GM18909 (cell line): ENCODE results near the gene CNTNAP2.
"Not testable (repeated sequence)": the region's sequence is repeated elsewhere in the genome, so short reads cannot be mapped to it uniquely, and the experiment has no call there.

Source experiments
- ATAC-seq: cut with Tn5 transposase; IDR thresholded peaks from one replicate; pipeline ENCODE4 v1.9.1; 2021; ENCODE audit warnings: mild to moderate bottlenecking; ENCODE audit not compliant: unreplicated experiment, poor library complexity

The CNTNAP2 gene

DNA sequence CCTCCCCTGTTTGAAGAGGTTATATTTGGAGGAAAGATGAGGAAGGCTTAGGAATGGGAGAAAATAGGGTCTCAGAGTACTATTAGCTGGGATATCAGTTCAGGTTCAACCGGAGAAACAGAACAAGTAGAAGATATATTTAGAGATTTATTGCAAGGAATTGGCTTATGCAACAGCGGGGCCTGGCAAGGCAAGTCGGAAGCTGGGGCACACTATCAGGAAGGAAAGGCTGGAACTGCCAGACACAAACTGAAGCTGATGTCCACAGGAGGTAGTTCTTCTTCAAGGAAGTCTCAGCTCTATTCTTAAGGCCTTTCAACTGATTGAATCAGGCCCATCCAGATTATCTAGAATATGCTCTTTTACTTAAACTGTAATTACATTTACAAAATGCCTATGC lies 1534.4 kb downstream of the CNTNAP2 start:
- no peak for ATAC-seq

DNA sequence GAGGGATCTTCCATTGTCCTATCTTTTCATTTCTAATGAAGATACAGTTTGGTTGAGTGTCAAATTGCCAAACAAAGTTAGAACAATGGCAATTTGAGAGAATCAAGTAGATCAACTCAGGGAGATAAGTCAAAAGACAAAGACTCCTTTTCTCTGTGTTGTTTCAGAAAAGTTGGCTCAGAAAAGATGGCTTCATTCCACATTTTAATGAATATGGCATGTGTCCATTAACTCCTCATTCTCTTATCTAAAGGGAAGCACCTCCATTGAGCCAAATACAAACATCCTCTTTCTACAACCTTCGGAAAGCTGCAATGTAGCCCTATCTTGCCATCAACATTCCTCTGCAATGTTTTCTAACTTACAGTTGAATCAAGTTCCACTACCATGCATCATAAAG lies 1535.0 kb downstream of the CNTNAP2 start:
- no peak for ATAC-seq

DNA sequence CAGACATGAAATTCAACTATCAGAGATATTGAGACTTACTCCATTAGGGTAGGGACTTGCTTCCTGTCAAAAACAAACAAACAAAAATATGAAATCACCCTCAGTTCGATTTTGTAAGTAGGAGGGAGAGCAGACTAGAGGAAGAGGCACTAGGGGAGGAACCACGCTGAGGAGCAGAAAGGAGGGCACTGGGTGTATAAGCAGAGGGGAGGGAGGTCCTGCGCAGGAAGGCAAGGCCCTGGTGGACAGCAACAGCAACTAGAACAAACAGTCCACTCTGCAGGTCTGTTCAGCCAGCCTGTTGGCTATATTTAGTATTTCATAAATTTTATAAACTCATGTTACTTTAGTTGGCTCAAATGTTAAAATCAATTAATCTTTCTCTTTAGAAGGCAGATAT lies 1536.9 kb downstream of the CNTNAP2 start:
- no peak for ATAC-seq

DNA sequence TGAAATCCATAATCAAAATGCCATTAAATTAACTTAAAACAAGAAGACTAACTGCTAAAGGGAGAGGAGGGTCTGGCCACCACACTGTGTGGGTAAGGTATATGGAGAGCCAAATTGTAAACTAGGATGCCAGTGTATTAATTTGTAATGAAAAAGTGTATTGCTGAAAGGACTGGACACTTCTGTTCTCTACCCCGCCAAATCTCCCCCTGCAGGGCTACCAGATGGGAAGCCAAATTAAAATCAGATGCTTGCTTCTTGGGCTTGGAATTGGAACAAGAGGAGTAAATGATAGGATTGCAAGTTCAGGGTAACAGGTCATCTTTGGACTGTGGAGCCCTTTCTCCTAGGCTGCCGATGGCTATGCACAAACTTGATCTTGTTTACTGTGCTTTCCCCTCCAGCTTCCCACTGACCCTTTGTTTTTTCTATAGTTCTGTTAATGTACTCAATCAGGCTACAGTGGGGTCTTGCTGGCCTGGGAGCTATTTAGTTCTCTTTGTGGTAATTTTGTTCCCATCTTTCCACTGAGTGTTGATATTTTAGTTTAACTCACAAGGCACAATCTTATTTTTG lies 1541.9 kb downstream of the CNTNAP2 start:
- ATAC-seq: no peak

DNA sequence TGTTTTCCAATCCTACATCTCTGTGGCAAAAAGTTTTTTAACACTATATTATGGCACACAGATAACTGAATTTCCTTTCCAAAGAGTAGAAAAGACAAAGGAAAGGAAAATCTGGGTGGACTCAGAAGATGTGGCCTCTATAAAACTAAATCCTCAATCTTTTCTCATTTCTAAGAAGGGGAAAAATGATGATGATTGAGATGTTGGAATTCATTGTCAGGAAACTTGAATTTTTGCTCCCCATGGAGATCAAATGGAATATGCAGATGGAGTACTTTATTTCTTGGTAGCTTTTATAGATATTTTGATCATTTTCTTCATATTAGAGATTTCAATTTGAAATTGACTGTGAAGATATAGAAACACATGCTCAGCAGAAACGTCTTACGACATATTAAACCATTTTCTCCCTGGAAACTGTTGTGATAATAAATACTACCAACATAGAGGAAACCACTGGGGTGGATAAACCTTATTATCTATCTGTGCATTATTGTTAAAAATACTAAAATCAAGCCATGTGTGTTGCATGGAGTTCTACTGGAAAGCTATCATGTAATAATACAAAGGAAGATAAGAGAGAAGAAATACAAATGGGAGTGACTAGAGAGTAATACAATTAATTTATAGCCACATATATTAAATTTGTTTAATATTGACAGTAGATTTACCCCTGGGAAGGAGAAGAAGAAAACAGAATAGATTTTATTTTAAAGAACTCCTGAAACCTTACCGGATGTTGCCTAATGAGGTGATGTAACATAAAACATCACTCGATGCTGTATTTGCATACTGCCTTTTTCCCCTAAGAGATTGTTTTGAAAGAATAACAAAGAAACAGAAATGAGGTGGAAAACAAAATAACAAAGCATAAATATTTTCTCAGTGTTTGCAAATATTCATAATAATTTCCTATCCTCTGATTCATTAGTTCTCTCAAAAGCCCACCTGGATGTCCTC lies 1542.7 kb downstream of the CNTNAP2 start:
- ATAC-seq: no peak

DNA sequence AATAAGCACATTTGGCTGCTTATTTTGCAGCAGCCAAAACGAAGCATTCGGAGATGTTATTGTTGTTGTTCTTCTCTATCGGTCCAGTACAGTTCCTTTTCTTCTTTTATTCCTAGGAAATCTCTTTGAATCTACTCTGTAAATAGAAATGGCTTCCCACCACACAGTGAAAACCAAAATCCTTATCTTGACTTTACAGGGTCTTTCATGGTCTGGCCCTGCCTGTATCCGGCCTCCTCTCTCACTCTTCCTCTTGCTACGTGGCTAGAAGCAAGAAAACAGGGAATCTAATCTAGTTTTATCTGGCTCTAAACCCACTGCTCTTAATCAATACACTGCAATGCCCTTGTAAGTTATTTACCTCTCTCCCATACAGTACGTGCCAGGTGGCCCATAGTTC lies 1547.9 kb downstream of the CNTNAP2 start:
- ATAC-seq: no peak

DNA sequence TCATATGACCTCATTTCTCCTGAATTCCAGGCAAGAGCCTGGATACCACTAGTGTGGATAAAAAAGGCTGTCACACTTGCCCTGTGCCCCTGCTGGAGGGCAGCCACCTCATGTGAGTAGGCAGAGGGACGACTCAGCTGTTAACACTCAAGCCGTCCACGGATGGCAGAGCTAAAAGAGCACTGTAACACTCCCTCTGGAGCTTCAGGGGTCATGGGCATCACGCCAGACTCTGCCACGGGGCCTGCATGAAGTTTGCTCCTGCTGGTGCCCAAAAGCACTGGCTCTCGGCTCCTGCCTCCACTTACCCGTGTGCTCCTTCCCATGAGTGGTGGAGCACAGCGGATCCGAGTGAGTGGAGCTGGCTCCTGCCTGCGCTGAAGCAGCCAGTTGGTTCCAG lies 1554.2 kb downstream of the CNTNAP2 start:
- no peak for ATAC-seq

DNA sequence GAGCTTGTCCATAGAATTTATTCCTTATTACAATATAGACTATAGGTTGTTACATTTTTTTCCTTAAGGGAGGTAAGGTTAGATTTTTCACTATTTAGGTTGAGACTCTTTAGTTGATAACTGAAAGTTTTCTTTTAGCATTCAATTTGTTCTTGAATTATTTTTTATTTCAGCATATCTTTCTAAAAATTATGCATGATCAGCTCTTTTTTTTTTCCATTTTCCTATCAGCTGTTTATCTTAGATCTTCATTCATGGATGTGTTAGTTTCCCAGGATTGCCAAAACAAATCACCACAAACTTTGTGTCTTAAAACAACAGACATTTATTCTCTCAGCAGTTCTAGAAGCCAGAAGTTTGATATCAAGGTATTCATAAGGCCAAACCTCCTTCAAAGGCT lies 1558.1 kb downstream of the CNTNAP2 start:
- ATAC-seq: no peak

DNA sequence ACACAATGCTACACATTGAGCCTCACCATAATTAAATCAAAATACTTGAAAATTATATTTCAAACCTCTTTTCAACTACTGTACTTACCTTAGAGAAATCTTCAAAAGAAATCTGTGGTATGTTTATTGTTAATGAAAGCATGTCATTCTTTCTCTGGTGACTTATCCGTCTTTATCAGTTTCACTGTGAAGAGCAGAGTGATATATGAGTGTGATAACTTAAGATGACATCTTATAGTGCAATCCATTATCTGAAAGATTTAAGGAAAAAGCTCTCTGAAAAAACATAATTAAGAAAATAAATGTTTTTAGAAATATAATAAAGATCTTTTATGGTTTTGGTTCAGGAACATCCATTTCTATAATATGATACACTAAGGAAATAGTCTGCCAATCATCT lies 1562.3 kb downstream of the CNTNAP2 start:
- ATAC-seq: no peak

DNA sequence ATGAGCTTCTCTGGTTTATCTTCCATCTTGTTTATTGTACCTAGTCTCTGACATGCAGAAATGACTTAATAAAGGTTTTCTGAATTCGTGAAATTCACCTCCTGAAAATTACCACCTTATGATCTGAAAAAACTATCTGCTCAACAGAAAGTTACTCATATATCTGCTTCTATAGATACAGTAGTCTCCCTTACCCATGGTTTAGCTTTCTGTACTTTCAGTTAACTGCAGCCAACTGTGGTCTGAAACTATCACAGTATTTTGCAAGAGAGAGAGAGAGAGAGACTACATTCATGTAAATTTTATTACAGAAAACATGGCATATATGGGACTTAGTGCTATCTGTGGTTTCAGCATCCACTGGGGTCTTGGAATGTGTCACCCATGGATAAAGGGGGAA lies 1564.9 kb downstream of the CNTNAP2 start:
- ATAC-seq: no peak

DNA sequence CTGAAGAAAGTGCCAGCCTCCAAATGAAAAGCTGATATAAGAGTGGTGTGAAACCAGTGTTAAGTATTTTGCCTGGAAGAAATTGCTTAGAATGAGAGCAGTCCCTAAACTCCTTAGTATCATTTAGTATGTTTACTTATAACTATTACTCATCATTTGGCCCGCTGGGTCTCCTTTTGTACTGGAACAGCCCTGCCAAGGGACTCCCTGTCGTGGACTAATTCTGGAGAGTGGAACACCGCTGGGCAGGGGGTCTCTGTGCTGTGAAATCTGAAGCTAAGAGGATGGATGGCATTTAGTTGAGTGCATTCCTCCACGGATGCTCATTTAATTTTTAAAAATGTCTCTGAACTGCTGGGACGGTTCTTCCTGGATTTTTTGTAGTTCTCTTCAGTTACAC lies 1584.1 kb downstream of the CNTNAP2 start:
- no peak for ATAC-seq

DNA sequence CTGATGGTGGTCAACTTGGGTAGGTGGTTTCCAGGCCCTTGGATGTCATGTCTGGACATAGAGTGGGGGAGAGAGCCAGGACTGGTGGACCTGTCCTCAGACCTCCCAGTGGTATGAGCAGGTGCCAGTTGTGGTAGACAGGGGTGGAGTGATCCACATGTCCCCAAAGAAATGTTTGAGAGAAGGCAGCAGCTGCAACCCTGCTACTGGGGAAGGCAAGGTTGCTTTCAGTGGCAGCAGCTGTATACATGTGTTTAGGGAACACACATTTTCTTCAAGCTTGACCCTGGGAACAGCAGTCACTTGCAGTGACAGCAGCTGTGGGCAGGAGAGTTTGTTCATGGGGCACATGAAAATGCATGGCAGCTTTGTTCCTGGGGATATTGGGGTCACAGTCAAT lies 1591.3 kb downstream of the CNTNAP2 start:
- no peak for ATAC-seq

DNA sequence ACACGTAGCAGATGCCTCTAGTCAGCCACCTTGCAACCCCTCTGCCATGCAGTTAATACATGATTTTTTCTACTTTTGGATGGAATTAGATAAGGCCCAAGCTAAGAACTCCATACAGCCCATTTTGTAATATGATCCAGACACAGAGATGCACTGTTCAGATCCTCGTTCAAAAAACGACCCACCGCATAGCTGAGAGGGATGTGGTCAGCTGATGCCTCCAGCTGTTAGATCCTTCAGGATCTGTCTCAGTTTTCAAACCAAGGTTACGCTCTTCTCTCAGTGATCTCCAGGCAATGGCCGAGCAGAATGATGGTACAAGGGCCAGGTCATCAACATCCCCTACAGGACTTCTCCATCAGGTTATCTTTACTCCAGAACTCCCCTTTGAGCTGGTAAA lies 1592.3 kb downstream of the CNTNAP2 start:
- no peak for ATAC-seq

DNA sequence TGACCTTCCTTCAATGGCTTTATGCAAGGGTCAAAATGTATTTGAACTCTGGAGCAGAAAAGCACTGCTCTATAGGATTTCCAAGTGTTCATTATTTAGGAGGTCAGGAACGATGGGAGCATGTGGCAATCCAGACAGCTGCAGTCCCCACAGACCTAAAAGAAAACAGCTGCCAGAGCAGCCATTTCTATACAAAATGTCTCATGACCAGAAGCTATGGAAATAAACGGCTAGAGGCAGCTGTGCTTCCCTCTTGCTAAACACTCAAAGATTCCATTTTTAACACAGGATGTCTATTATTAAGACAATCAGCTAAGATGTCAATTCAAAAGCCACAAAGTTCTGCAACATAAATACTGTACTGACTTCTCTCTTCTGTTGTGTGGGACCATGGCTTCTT lies 1594.8 kb downstream of the CNTNAP2 start:
- ATAC-seq: no peak

DNA sequence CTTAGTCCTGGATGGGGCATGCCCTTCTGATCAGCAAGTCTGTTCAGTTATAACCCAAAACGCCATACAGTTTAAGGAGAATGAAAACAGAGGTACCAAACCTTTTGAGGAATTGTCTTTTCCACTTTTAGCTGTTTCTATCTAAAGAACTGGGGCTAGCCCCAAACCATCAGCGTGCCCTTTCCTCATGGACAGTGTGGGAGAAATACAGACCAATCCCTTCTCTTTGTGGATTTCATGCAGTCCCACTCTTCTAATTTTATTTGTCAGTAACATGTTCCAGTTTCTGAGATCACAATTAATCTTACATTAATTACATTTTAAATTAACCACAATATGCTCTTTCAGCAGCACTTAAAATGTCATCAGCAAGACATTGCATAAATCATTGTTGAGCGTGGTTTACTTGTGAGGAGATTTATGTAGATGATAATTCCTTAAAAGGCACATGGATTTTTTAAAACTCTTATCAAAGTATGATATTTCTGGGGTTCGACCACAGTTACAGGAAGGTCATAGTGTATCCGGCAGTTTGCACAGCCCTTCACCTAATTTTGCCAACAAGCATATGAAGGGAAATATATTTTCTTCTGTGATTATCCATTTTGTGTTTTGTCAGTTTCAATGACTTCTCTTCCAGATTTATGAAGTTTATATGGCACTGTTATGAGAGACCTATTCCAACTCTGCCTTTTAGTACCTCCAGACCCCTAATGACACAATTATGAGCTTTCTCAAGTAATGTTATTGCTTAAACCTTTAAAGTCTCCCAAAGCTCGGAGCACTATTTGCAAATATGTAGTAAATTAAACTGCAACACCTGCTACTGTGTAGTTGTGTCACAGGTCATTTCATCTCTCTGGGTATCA lies 1605.6 kb downstream of the CNTNAP2 start:
- ATAC-seq: no peak

DNA sequence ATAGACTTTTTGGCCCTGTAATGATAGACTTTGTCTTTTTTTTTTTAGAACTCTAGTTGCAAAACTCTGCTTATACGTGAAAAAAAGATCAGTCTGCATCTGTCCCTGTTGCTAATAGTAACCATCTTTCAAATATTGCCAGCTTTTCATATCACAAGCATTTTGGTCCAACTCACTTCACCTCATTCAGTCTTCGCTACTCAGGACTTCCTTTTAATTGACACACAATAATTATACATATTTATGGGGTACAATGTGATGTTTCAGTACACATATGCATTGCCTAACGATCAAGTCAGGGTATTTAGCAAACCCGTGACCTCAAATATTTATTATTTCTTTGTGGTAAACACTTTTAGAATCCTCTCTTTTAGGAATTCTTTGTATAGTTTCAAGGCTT lies 1606.9 kb downstream of the CNTNAP2 start:
- no peak for ATAC-seq

DNA sequence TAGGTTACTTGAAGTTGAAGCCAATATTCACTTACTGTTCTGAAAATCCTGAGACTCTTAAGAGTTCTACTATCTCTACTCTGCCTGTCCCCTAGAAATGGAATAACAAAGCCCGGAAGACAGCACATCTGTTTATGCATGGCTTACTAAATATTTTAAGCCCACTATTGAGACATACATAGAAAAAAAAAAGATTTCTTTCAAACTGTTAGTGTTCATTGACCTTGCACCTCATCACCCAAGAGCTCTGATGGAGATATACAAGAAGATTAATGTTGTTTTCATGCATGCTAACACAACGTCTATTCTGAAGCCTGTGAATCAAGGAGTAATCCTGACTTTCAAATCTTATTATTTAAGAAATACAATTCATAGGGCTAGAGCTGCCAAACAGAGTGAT lies 1614.7 kb downstream of the CNTNAP2 start:
- no peak for ATAC-seq

DNA sequence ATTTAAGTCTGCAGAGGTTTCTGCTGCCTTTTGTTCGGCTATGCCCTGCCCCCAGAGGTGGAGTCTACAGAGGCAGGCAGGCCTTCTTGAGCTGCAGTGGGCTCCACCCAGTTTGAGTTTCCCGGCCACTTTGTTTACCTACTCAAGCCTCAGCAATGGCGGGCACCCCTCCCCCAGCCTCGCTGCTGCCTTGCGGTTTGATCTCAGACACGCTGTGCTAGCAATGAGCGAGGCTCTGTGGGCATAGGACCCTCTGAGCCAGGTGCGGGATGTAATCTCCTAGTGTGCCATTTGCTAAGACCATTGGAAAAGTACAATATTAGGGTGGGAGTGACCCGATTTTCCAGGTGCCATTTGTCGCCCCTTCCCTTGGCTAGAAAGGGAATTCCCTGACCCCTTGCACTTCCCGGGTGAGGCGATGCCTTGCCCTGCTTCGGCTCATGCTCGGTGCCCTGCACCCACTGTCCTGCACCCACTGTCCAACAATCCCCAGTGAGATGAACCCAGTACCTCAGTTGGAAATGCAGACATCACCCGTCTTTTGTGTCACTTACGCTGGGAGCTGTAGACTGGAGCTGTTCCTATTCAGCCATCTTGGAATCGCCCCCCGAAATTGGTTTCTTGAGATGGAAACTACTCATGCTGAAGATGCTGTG lies 1621.1 kb downstream of the CNTNAP2 start:
- not testable (repeated sequence) for ATAC-seq

DNA sequence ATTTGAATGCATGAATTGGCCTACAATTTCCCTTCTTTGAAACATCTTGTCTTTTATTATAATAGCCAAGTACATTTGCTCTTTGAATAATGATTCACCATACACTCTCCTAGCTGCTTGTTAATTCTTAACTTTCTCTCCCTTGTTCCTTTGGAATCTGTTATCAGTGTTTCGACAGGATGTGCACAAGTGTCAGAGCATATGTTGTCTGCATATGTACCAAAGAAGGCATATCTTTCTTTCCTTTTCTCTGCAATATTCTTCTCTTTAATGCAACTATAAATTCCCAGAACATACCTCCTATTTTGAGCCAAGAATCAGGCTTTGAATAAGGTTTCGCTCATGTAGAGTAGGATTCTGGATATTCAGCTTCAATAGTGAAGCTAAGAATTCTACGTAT lies 1625.7 kb downstream of the CNTNAP2 start:
- no peak for ATAC-seq

DNA sequence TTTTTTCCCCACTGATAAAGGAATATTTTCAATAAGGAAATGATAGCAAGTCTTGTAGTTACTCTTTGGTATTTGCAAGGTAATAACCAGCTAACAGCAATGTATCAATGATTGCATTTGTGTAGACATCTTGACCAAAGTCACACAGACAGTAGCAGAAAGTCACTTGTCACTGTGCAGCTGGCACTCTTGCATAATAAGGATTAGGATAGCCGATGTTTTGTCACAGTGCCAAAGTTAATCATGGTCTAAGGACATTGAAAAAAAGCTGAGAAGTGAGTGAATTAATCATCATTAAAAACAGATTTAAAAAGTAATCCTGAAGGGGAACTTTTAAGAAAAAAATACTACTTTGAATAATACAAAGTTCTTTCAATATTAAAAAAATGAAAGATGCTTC lies 1639.7 kb downstream of the CNTNAP2 start:
- no peak for ATAC-seq
